ENCODE data around the gene ANO1. TPM values are rescaled to one million over a fixed set of nuclear protein-coding genes. Genes with fewer than 3 reads are reported as not detected.

The ANO1 gene
- total RNA-seq, 1 experiment from 2014 or later: 41.7 TPM

DNA sequence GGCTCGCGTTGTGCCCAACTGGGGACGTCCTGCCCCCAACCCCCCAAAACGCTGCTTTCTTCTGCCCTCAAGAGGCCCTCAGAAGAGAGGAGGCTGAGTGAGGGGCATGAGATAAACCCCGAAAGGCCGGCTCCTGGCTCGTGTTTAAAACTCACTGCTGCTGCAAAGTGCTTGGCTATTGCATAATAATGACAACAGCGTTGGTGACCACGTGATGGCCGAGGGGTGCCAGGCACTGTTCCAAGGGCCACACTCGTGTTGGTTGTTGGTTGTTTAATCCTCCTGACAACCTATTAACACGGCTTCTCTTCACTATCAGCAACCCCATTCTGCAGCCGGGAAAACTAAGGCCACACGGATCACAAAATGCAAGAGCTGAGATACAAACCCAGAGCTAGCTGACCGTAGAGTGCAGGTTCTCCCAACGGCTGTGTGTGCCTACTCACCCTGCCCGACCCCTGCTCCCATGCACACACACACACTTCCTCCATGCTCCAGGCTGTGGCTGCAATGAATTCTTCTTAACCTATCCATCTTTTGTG lies 51.0 kb downstream of the ANO1 start:
- ChIA-PET POLR2A (no interaction called here), CTCF (no interaction called here), RAD21 (ENCODE audit: low non-redundant PET in 1 of 2, low total read pairs in 2 of 2, uncharacterized antibody in 2 of 2, unreplicated experiment in 2 of 2) (no interaction called here)
- intact Hi-C loops (cut with micrococcal nuclease): no loop called here
- Histone ChIP-seq H3K4me1 (ENCODE audit: control insufficient read depth in 1 of 2, insufficient read depth in 2 of 2, low read length in 2 of 2) (peaks cover 15 to 23% of the 10 kb centered on the region in 2 experiments), H3K27me3 (ENCODE audit: insufficient read depth, low read length) (no peaks in the 10 kb centered on the region), H3K36me3 (ENCODE audit: control insufficient read depth in 1 of 2, insufficient read depth in 2 of 2, low read length in 2 of 2) (no peaks in the 10 kb centered on the region; a peak in 1 of 4 replicates), H3K4me3 (replicated peaks in 1 of 2; ENCODE audit: low read depth in 1 of 2, low read length in 2 of 2) (no peak overlapping the region), H4K20me1 (ENCODE audit: insufficient read depth) (no peaks in the 10 kb centered on the region), H3K9me3 (ENCODE audit: control insufficient read depth in 1 of 2, insufficient read depth in 1 of 2, low read depth in 1 of 2, low read length in 2 of 2) (no peaks in the 10 kb centered on the region), H2AFZ (ENCODE audit: low read depth, low read length, poor library complexity, severe bottlenecking) (no peak overlapping the region), H3K9me2 (ENCODE audit: insufficient read depth) (no peaks in the 10 kb centered on the region), H3K79me2 (ENCODE audit: insufficient read depth, low read length) (no peaks in the 10 kb centered on the region), H3K27ac (ENCODE audit: low read depth, low read length) (peak overlapping the region; percentile 69), H3K4me2 (ENCODE audit: low read length) (peak overlapping the region; percentile 55; the same call in 1 of the 2 replicates), H3K9ac (ENCODE audit: low read length) (no peak overlapping the region)
- no peak for ATAC-seq
- TF ChIP-seq POLR2A (IDR thresholded peaks at IDR 0.05; ENCODE audit: borderline replicate concordance, extremely low read depth, insufficient read depth, insufficient read length): no peak
- no peak for TF ChIP-seq CTCF (IDR thresholded peaks at IDR 0.05 in 2 of 3, conservative IDR thresholded peaks at IDR 0.05 in 1 of 3; ENCODE audit: borderline replicate concordance in 1 of 3, insufficient read depth in 1 of 3, low read depth in 2 of 3, low read length in 2 of 3)
- no peak for TF ChIP-seq YY1 (IDR thresholded peaks at IDR 0.05; ENCODE audit: extremely low read depth, insufficient replicate concordance, low read depth, low read length)
- TF ChIP-seq ZBTB33 (IDR thresholded peaks at IDR 0.05; ENCODE audit: extremely low read depth, insufficient replicate concordance, low read length): no peak
- TF ChIP-seq ZFX (IDR thresholded peaks at IDR 0.05): no peak
- TF ChIP-seq FOSL1 (IDR thresholded peaks at IDR 0.05; ENCODE audit: low read depth): no peak
- no peak for TF ChIP-seq ZNF274 (IDR thresholded peaks at IDR 0.05; ENCODE audit: low read depth, low read length)
- DNase-seq (ENCODE audit: low read depth, low spot score): no peak
- no TSS peak for BruUV-seq (replicated peaks)

Measured in HCT116 (cell line).